DOHH2 (cell line): Measurements from ENCODE around the gene ABHD3.

Source experiments
- CTCF ChIP-seq: fragments of 200-600 bp; sonication (generic); IDR thresholded peaks from one replicate; pipeline ENCODE4 v1.5.1; 2014; ENCODE audit warnings: antibody characterized with exemption, mild to moderate bottlenecking, low read depth, low read length; ENCODE audit not compliant: poor library complexity, severe bottlenecking
- EZH2phosphoT487 ChIP-seq: fragments of 200-600 bp; sonication (generic); IDR thresholded peaks from 2 replicates; pipeline ENCODE4 v1.6.1; 2017; ENCODE audit warnings: borderline replicate concordance, mild to moderate bottlenecking, antibody characterized with exemption, low read length, moderate library complexity, mixed read lengths

DNA sequence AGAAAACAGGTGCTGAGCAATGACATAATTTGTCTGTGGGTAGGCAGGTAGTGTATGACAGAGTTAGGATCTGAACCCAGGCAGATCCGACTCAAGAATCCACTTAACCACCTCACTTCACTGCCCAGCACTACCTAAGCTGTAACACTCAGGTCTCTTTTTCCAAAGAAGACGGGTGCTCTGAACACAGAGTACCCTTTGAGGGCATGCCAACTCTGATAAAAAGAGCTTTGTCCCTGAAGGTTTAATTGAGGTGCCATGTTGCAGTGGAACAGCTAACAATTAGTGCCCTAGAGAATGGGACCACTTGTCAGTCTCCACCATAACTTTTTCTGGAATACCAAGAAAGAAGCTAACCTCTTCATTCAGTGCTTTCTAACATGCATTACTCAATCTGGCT lies 11.3 kb downstream of the ABHD3 start:
- no peak for TF ChIP-seq CTCF
- no peak for TF ChIP-seq EZH2phosphoT487
